Measurements from ENCODE around the gene SLC25A53.

SLC25A53 gene

GRCh38 chrX:104166735-104167436 lies 10.1 kb upstream of the SLC25A53 start:
- TF ChIP-seq CTCF (IDR thresholded peaks at IDR 0.05; ENCODE audit: low read depth, low read length) (no peak), EZH2phosphoT487 (IDR thresholded peaks at IDR 0.05; ENCODE audit: low read depth) (no peak)
- H3K27ac ChIP-seq (ENCODE audit: low read length): peak overlapping the region; percentile 23
- peaks cover 50% of the 10 kb centered on the region for H3K79me2 ChIP-seq (ENCODE audit: low read length)
- H3K9ac ChIP-seq (ENCODE audit: low read length): peak overlapping the region; percentile 86
- H3K36me3 ChIP-seq (replicated peaks; ENCODE audit: low read depth, low read length): peaks cover 3% of the 10 kb centered on the region
- no peak overlapping the region; the same call in 1 of the 2 replicates for H2AFZ ChIP-seq (ENCODE audit: low read depth, low read length)
- H3K9me3 ChIP-seq (ENCODE audit: insufficient read depth, low read length): no peaks in the 10 kb centered on the region
- 0 out of 2 replicates have a peak, but pooled peaks cover 5% of the 10 kb centered on the region for H4K20me1 ChIP-seq (ENCODE audit: insufficient read depth, low read length)
- peak overlapping the region; percentile 90 for H3K4me3 ChIP-seq (ENCODE audit: low read length)
- peak overlapping the region; percentile 90 for H3K4me2 ChIP-seq (ENCODE audit: low read length)
- H3K4me1 ChIP-seq (ENCODE audit: low read length): peaks cover 21% of the 10 kb centered on the region
- no peaks in the 10 kb centered on the region for H3K27me3 ChIP-seq (ENCODE audit: low read depth, low read length)

- Histone ChIP-seq H3K4me1 (ENCODE audit: low read length) (peaks cover 21% of the 10 kb centered on the region), H4K20me1 (ENCODE audit: insufficient read depth, low read length) (0 out of 2 replicates have a peak, but pooled peaks cover 5% of the 10 kb centered on the region), H3K9me3 (ENCODE audit: insufficient read depth, low read length) (no peaks in the 10 kb centered on the region), H3K4me2 (ENCODE audit: low read length) (peak within 1 kb of the TSS; percentile 96), H3K36me3 (replicated peaks; ENCODE audit: low read depth, low read length) (peaks cover 3% of the 10 kb centered on the region), H2AFZ (ENCODE audit: low read depth, low read length) (peak within 1 kb of the TSS; percentile 98), H3K27me3 (ENCODE audit: low read depth, low read length) (no peaks in the 10 kb centered on the region), H3K4me3 (ENCODE audit: low read length) (peak within 1 kb of the TSS; percentile 90), H3K79me2 (ENCODE audit: low read length) (peaks cover 44% of the 10 kb centered on the region), H3K9ac (ENCODE audit: low read length) (peak within 1 kb of the TSS; percentile 86), H3K27ac (ENCODE audit: low read length) (peak within 1 kb of the TSS; percentile 40)
- TF ChIP-seq CTCF (IDR thresholded peaks at IDR 0.05; ENCODE audit: low read depth, low read length) (peak; percentile 44), EZH2phosphoT487 (IDR thresholded peaks at IDR 0.05; ENCODE audit: low read depth) (no peak)
These were observed 9.3 kb upstream of the SLC25A53 start, which contains the start of gene FAM199X for GRCh38 chrX:104165894-104166734. Gene FAM199X, plus strand, starts transcription at chrX:104166453. Its CDS starts 333 bp downstream, at chrX:104166786.

GRCh38 chrX:104151037-104151436 lies 5.8 kb downstream of the SLC25A53 start:
- Histone ChIP-seq H3K4me3 (ENCODE audit: low read length) (no peak overlapping the region), H3K79me2 (ENCODE audit: low read length) (peaks cover 7% of the 10 kb centered on the region), H3K4me2 (ENCODE audit: low read length) (no peak overlapping the region), H3K4me1 (ENCODE audit: low read length) (no peaks in the 10 kb centered on the region), H3K27me3 (ENCODE audit: low read depth, low read length) (no peaks in the 10 kb centered on the region), H2AFZ (ENCODE audit: low read depth, low read length) (no peak overlapping the region), H3K9ac (ENCODE audit: low read length) (no peak overlapping the region), H3K36me3 (replicated peaks; ENCODE audit: low read depth, low read length) (no peaks in the 10 kb centered on the region), H3K27ac (ENCODE audit: low read length) (no peak overlapping the region), H4K20me1 (ENCODE audit: insufficient read depth, low read length) (no peaks in the 10 kb centered on the region), H3K9me3 (ENCODE audit: insufficient read depth, low read length) (no peaks in the 10 kb centered on the region)
- TF ChIP-seq EZH2phosphoT487 (IDR thresholded peaks at IDR 0.05; ENCODE audit: low read depth): no peak
- no peak for TF ChIP-seq CTCF (IDR thresholded peaks at IDR 0.05; ENCODE audit: low read depth, low read length)

Measured in OCI-LY3 (cell line).